GM19395 (cell line): ENCODE results near the gene WIPF3.
"Not testable (repeated sequence)": the region's sequence is repeated elsewhere in the genome, so short reads cannot be mapped to it uniquely, and the experiment has no call there.

Source experiments
- ATAC-seq: cut with Tn5 transposase; IDR thresholded peaks from one replicate; pipeline ENCODE4 v1.9.1; 2021; ENCODE audit warnings: mild to moderate bottlenecking, moderate library complexity; ENCODE audit not compliant: unreplicated experiment

Gene WIPF3

GRCh38 chr7:29877196-29877595 is 70.9 kb downstream of the WIPF3 start:
- ATAC-seq = no peak

- ATAC-seq = no peak
These were observed 71.9 kb downstream of the WIPF3 start for GRCh38 chr7:29878081-29878688.

- ATAC-seq = no peak
These were observed 73.3 kb downstream of the WIPF3 start for GRCh38 chr7:29879609-29880008.

- ATAC-seq = no peak
These were observed 75.4 kb downstream of the WIPF3 start for GRCh38 chr7:29881724-29882123.

- no peak for ATAC-seq
These were observed 76.2 kb downstream of the WIPF3 start for GRCh38 chr7:29882481-29882880.

GRCh38 chr7:29883462-29884398 is 77.4 kb downstream of the WIPF3 start:
- ATAC-seq = no peak

GRCh38 chr7:29884399-29885272 is 78.3 kb downstream of the WIPF3 start:
- no peak for ATAC-seq

GRCh38 chr7:29885626-29886025 is 79.3 kb downstream of the WIPF3 start:
- no peak for ATAC-seq

- ATAC-seq = no peak
These were observed 80.5 kb downstream of the WIPF3 start for GRCh38 chr7:29886827-29887226.

- no peak for ATAC-seq
These were observed 81.7 kb downstream of the WIPF3 start for GRCh38 chr7:29888006-29888405.

GRCh38 chr7:29889288-29889687 is 83.0 kb downstream of the WIPF3 start:
- no peak for ATAC-seq

- no peak for ATAC-seq
These were observed 83.9 kb downstream of the WIPF3 start for GRCh38 chr7:29890251-29890650.

GRCh38 chr7:29890786-29891185 is 84.5 kb downstream of the WIPF3 start:
- ATAC-seq = not testable (repeated sequence)

GRCh38 chr7:29891766-29892165 is 85.5 kb downstream of the WIPF3 start:
- no peak for ATAC-seq

GRCh38 chr7:29892231-29892630 is 85.9 kb downstream of the WIPF3 start:
- no peak for ATAC-seq

- ATAC-seq = no peak
These were observed 87.2 kb downstream of the WIPF3 start for GRCh38 chr7:29893351-29893965.

GRCh38 chr7:29894256-29894655 is 87.9 kb downstream of the WIPF3 start:
- ATAC-seq = no peak

- no peak for ATAC-seq
These were observed 89.3 kb downstream of the WIPF3 start for GRCh38 chr7:29895559-29895958.

GRCh38 chr7:29896685-29897411 is 90.5 kb downstream of the WIPF3 start:
- no peak for ATAC-seq

GRCh38 chr7:29898301-29898700 is 92.0 kb downstream of the WIPF3 start:
- ATAC-seq = no peak
